Activated T-cell treated with anti-CD3 and anti-CD28 coated beads, Interleukin-2, amount 50 U/mL, for 4 hours (primary cell): Measurements from ENCODE around the gene SRGAP1. TPM values are rescaled to one million over a fixed set of nuclear protein-coding genes. Genes with fewer than 3 reads are reported as not detected.

Experiments
- ATAC-seq, 2 donors: fragments of 200-7000 bp; cut with Tn5 transposase; one replicate each; pipeline ENCODE4 v1.10.0; 2021
- DNase-seq: peaks from one replicate; pipeline ENCODE4 v3.0.0-alpha.2; 2020
- H3K27me3 Mint-ChIP-seq: one replicate; pipeline ENCODE4 v1.8.0; 2021; ENCODE audit warnings: low read depth, mixed read lengths
- H3K36me3 Mint-ChIP-seq: one replicate; pipeline ENCODE4 v1.8.0; 2022; ENCODE audit warnings: mixed read lengths; ENCODE audit not compliant: insufficient read depth
- H3K4me1 Mint-ChIP-seq: one replicate; pipeline ENCODE4 v1.8.0; 2021; ENCODE audit warnings: low read depth, mixed read lengths
- H3K4me3 Mint-ChIP-seq: one replicate; pipeline ENCODE4 v1.8.0; 2021; ENCODE audit warnings: mild to moderate bottlenecking, moderate library complexity, mixed read lengths
- H3K9me3 Mint-ChIP-seq: one replicate; pipeline ENCODE4 v1.8.0; 2021; ENCODE audit warnings: mixed read lengths
- total RNA-seq, 3 donors: library from RNA; stranded (reverse); gene quantifications; one replicate each; pipeline ENCODE4 v1.2.1, GENCODE V29; 2021

SRGAP1 gene
- total RNA-seq, 3 donors from 2014 or later = 0.27 to 0.74 (median 0.33) TPM

GRCh38 chr12:63982604-63983295, 138.2 kb downstream of the SRGAP1 start:
- no peaks in the 10 kb centered on the region for H3K9me3 Mint-ChIP-seq
- DNase-seq = no peak
- H3K4me3 Mint-ChIP-seq = no peak overlapping the region
- H3K27me3 Mint-ChIP-seq = peaks cover 8% of the 10 kb centered on the region
- no peaks in the 10 kb centered on the region for H3K4me1 Mint-ChIP-seq
- H3K36me3 Mint-ChIP-seq = no peaks in the 10 kb centered on the region
- ATAC-seq = no peak

DNA sequence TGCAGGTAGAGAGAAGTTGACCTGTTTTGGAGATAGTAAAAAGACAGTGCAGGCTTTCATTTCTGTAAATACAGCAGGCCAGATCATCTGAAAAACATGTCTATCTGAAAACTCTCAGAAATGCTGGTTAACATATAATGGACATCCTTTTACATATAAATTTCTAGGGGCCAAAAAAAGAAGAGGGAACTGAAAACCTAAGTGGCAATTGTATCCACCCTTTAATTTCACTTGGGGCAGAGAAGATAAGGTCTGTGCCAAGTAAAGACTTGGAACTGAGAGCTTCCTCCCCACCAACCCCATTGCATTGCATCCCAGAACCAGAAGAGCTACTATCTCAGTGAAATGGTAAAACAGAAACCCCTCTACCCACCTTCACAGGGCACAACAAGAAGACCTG, 141.0 kb downstream of the SRGAP1 start:
- Mint-ChIP-seq H3K9me3 (no peaks in the 10 kb centered on the region), H3K27me3 (peaks cover 3% of the 10 kb centered on the region), H3K36me3 (no peaks in the 10 kb centered on the region), H3K4me3 (no peak overlapping the region), H3K4me1 (no peaks in the 10 kb centered on the region)
- DNase-seq = no peak
- no peak for ATAC-seq

- Mint-ChIP-seq H3K36me3 (no peaks in the 10 kb centered on the region), H3K27me3 (peaks cover 4% of the 10 kb centered on the region), H3K4me3 (no peak overlapping the region), H3K4me1 (no peaks in the 10 kb centered on the region), H3K9me3 (no peaks in the 10 kb centered on the region)
- ATAC-seq = no peak
- no peak for DNase-seq
These were observed 141.4 kb downstream of the SRGAP1 start for GRCh38 chr12:63985945-63986344.

DNA sequence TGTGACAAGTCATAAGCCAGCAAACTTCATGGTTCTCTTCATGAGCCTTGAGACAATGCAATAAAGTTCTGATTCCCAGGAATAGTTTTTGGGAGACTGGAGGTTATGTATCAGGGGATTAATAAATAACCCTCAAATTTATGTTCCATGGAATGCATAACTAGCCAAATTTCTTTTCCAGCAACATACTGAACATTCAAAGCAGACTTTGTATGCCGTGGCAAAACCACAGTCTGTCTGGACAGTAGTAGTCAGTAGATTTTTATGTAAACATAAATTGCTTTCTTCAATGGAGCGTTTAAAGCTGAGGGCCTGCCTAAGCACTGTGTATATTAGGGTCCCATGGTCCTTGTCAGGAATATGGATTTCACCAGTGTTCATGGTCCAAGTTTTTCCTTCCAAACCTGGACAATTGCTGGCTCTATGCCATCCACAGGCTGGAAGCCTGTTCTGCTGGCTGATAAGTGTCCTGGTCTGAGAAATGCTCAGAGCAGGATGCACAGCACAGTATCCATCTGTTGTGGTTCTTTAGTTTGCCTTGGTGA, 144.9 kb downstream of the SRGAP1 start:
- Mint-ChIP-seq H3K36me3 (no peaks in the 10 kb centered on the region), H3K27me3 (peaks cover 8% of the 10 kb centered on the region)

GRCh38 chr12:63990828-63991547, 146.5 kb downstream of the SRGAP1 start:
- Mint-ChIP-seq H3K9me3 (no peaks in the 10 kb centered on the region), H3K36me3 (no peaks in the 10 kb centered on the region)
- no peak for ATAC-seq

More for the DNA sequence above, 144.9 kb downstream of the SRGAP1 start:
- Mint-ChIP-seq H3K4me1 (no peaks in the 10 kb centered on the region), H3K9me3 (no peaks in the 10 kb centered on the region), H3K4me3 (no peak overlapping the region)
- no peak for DNase-seq
- ATAC-seq = no peak

GRCh38 chr12:63994704-63995103, 150.2 kb downstream of the SRGAP1 start:
- H3K36me3 Mint-ChIP-seq = no peaks in the 10 kb centered on the region
- no peaks in the 10 kb centered on the region for H3K4me1 Mint-ChIP-seq
- ATAC-seq (no peak), DNase-seq (no peak)
- no peaks in the 10 kb centered on the region for H3K9me3 Mint-ChIP-seq
- H3K27me3 Mint-ChIP-seq = peaks cover 12% of the 10 kb centered on the region
- no peak overlapping the region for H3K4me3 Mint-ChIP-seq

More at GRCh38 chr12:63990828-63991547, 146.5 kb downstream of the SRGAP1 start:
- no peak for DNase-seq
- H3K4me1 Mint-ChIP-seq = no peaks in the 10 kb centered on the region
- H3K4me3 Mint-ChIP-seq = no peak overlapping the region
- H3K27me3 Mint-ChIP-seq = peaks cover 10% of the 10 kb centered on the region

GRCh38 chr12:63995512-63995911, 151.0 kb downstream of the SRGAP1 start:
- H3K27me3 Mint-ChIP-seq = peaks cover 14% of the 10 kb centered on the region
- no peak overlapping the region for H3K4me3 Mint-ChIP-seq
- no peaks in the 10 kb centered on the region for H3K4me1 Mint-ChIP-seq
- H3K36me3 Mint-ChIP-seq = no peaks in the 10 kb centered on the region
- DNase-seq (no peak), ATAC-seq (no peak)
- no peaks in the 10 kb centered on the region for H3K9me3 Mint-ChIP-seq

- Mint-ChIP-seq H3K4me3 (no peak overlapping the region), H3K36me3 (no peaks in the 10 kb centered on the region), H3K27me3 (peaks cover 11% of the 10 kb centered on the region), H3K9me3 (no peaks in the 10 kb centered on the region), H3K4me1 (no peaks in the 10 kb centered on the region)
- DNase-seq (no peak), ATAC-seq (no peak)
These were observed 152.1 kb downstream of the SRGAP1 start for GRCh38 chr12:63996556-63996955.

GRCh38 chr12:63997198-63997597, 152.7 kb downstream of the SRGAP1 start:
- H3K27me3 Mint-ChIP-seq = peaks cover 8% of the 10 kb centered on the region
- no peaks in the 10 kb centered on the region for H3K4me1 Mint-ChIP-seq
- no peak overlapping the region for H3K4me3 Mint-ChIP-seq
- H3K36me3 Mint-ChIP-seq = no peaks in the 10 kb centered on the region
- ATAC-seq (no peak), DNase-seq (no peak)
- no peaks in the 10 kb centered on the region for H3K9me3 Mint-ChIP-seq

GRCh38 chr12:63998584-63998983, 154.1 kb downstream of the SRGAP1 start:
- H3K4me1 Mint-ChIP-seq = no peaks in the 10 kb centered on the region
- no peaks in the 10 kb centered on the region for H3K36me3 Mint-ChIP-seq
- DNase-seq (no peak), ATAC-seq (no peak)
- H3K9me3 Mint-ChIP-seq = no peaks in the 10 kb centered on the region
- H3K27me3 Mint-ChIP-seq = peaks cover 8% of the 10 kb centered on the region
- no peak overlapping the region for H3K4me3 Mint-ChIP-seq

GRCh38 chr12:63999853-64000252, 155.4 kb downstream of the SRGAP1 start:
- DNase-seq (no peak), ATAC-seq (no peak)
- Mint-ChIP-seq H3K27me3 (peaks cover 8% of the 10 kb centered on the region), H3K4me3 (no peak overlapping the region), H3K4me1 (no peaks in the 10 kb centered on the region), H3K9me3 (no peaks in the 10 kb centered on the region), H3K36me3 (no peaks in the 10 kb centered on the region)

DNA sequence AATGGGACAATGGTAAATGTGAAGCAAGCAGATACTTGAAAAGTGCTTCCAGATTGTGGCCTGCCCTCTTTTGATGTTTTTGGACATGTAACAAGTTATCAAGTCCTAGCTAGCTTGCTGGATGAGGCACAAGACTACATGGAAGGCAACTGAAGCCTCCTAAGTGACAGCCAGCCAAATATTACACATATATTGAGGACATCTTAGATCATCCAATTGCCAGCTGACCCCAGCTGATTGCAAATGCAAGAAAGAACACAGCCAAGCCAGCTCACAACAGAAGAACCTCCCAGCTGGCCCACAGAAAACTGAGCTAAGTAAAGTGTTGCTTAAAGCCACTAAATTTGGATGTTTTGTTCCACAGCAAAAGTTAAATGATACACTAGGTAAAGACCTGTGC, 156.9 kb downstream of the SRGAP1 start:
- no peak overlapping the region for H3K4me3 Mint-ChIP-seq
- H3K36me3 Mint-ChIP-seq = no peaks in the 10 kb centered on the region
- H3K4me1 Mint-ChIP-seq = no peaks in the 10 kb centered on the region
- DNase-seq (no peak), ATAC-seq (no peak)
- no peaks in the 10 kb centered on the region for H3K9me3 Mint-ChIP-seq
- H3K27me3 Mint-ChIP-seq = peaks cover 6% of the 10 kb centered on the region

DNA sequence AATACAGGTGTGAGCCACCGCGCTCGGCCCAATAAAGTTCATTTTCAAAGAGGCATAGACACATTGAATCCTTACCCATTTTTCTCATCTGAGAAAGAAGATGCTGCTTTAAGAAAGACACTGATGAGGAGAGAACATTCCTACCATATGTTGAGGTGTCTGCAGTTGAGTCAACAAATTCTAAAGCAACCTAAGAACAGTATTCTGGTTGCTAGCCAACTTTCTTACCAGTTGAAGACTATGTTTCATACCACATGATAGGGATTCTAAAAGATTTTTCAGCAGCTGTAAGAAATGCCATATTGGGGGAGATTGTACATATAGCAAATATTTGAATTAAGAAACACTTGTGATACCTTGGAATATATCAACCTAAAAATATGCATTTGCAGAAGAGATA, 160.1 kb downstream of the SRGAP1 start:
- Mint-ChIP-seq H3K4me3 (no peak overlapping the region), H3K36me3 (no peaks in the 10 kb centered on the region), H3K27me3 (peaks cover 5% of the 10 kb centered on the region), H3K9me3 (no peaks in the 10 kb centered on the region), H3K4me1 (no peaks in the 10 kb centered on the region)
- no peak for ATAC-seq
- no peak for DNase-seq

DNA sequence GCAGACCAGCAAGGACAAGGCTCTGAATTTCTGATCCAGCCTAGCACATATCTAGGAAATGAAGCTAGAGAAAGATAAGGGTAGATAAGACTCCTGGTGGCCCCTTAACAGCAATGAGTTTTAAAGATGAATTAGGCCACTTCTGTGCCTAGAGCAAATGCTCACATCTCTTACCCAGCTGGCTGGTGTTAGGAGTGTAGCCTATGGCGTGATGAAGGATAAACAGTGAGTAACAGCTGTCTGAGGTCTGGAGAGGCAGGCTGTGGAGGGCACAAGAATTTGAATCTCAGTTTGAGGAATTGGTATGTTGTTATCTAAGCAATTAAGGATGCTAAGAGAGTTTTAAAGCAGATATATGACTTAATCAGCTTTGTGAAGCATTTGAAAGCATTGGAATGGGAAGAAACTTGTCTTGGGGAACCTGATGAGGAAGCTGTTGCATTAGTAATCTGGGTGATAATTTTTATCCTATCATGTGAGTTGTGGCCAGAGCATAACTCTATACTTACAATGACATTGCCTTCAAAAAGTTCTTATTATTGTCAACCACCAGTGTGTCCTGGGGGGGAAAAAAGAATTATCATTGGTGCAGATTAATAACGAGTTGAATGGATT, 161.8 kb downstream of the SRGAP1 start:
- Mint-ChIP-seq H3K9me3 (no peaks in the 10 kb centered on the region), H3K36me3 (no peaks in the 10 kb centered on the region), H3K27me3 (no peaks in the 10 kb centered on the region), H3K4me1 (no peaks in the 10 kb centered on the region), H3K4me3 (no peak overlapping the region)
- ATAC-seq (no peak), DNase-seq (no peak)
